A549 treated with ZK216348 at 1 μM for 4 hours (cell line): ENCODE measurements around the gene FAM241A. TPM values are rescaled to one million over a fixed set of nuclear protein-coding genes. Genes with fewer than 3 reads are reported as not detected.

Experiments used
- total RNA-seq: library from RNA; stranded (reverse); fragments of 200-300 nt; extraction: Qiagen RNA extraction; gene quantifications from 5 replicates; pipeline ENCODE4 v1.2.3, GENCODE V29; 2022; ENCODE audit warnings: low read depth

The FAM241A gene
- 0.53 to 1.2 TPM (median 0.91 TPM) in 5 replicates for total RNA-seq

DNA sequence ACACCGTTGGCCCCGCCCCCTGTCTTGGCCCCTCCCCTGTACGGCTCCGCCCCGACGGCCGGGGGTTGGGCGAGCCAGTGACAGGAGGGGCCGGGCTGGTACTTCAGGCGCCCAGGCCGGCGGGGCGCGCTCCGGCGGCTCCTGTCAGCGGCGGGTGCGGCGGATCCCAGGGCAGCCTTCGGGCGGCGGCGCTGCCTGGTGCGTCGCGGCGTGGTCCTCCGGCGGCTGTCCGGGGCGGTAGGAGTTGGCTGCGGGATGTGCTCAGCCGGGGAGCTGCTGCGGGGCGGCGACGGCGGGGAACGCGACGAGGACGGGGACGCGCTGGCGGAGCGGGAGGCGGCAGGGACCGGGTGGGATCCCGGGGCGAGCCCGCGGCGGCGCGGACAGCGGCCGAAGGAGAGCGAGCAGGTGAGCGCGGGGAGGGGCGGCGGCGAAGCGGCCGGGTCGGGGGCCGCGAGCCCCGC is at the start of gene FAM241A:
FAM241A (plus strand) TSS at position 129 of the 464 bp plus-strand sequence; CDS start at position 256, 127 bp downstream.

DNA sequence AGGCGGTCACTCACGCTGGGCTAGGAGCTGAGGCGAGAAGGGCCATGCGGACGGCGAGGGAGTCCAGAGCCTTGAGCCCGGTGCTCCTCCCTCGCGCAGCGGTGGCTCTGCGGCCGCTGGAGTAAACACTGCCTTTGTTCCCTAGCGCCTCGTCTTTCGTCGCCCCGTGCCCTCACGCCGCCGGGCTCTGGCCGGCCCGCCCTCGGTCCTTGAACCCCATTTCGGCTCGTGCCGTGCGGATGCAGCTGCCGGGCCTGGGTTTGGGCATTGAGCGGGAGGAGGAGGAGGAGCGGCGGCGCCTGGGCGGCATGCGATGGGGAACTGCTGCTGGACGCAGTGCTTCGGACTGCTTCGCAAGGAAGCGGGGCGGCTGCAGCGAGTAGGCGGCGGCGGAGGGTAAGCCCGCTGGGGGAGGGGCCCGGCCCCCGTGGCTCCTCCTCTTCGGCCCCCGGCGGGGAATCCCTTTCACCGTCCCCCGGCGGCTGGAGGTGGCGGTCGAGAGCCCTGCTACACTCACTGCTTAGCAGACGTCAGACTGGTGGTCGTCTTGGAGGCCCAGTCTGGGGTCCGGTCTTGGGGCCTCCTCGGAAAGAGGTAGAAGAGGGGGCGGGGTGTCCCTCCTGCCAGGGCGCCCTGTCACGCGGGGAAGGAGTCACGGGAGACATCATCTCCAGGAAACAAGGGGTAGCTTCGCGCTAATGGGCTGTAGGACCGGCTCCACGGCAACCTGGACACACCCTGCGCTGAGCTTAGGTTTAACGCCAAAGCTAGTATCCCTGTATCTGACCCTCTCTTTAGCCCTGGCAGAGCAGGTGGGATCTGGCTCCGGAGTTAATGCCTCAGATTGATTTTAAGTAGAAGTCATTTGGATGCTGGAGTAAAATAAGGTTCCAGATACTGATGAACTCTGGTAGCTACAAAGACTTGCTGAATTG is 86.8 kb downstream of the FAM241A start, which contains the start of gene AP1AR:
AP1AR (plus strand) TSS at position 9 of the 935 bp plus-strand sequence; CDS start at position 314, 305 bp downstream.

Other genes starting within 250 kb of the FAM241A start
- gene AP1AR, start 86.3 kb downstream of the FAM241A start, total RNA-seq, result 6.4 to 14.8 TPM (median 10.9 TPM) in 5 replicates
- 3.8 to 7.1 TPM (median 4.6 TPM) in 5 replicates for gene TIFA, start 140.4 kb downstream of the FAM241A start, total RNA-seq
- gene ALPK1, start 151.9 kb downstream of the FAM241A start, total RNA-seq, result 1.5 to 2.4 TPM (median 1.9 TPM) in 5 replicates